ENCODE results near the gene IL3. TPM values are rescaled to one million over a fixed set of nuclear protein-coding genes. Genes with fewer than 3 reads are reported as not detected.
A peak's percentile ranks its signal among the peaks of the same experiment; 100 is the strongest.

Gene IL3
- total RNA-seq, 6 donors from 2014 or later, result not detected

- no peak overlapping the region for H3K4me3 ChIP-seq
- no peaks in the 10 kb centered on the region for H3K36me3 ChIP-seq
- TF ChIP-seq EP300 (IDR thresholded peaks at IDR 0.05) (no peak), POLR2A (IDR thresholded peaks at IDR 0.05) (no peak), POLR2AphosphoS5 (IDR thresholded peaks at IDR 0.05) (no peak), CTCF (IDR thresholded peaks at IDR 0.05) (no peak)
- DNase-seq, result peak in 1 of 2 donors; percentile 46
- H3K27ac ChIP-seq, result no peak overlapping the region
- 61 to 78% methylated on average over 10 of the region's 10 CpGs for WGBS, 2 donors
- peak; percentile 66 to 74 for ATAC-seq (ENCODE audit: low FRiP score in 2 of 2)
- H3K4me1 ChIP-seq, result no peaks in the 10 kb centered on the region
- no peaks in the 10 kb centered on the region for H3K27me3 ChIP-seq
- H3K9me3 ChIP-seq, result no peaks in the 10 kb centered on the region
Observed at GRCh38 chr5:132044207-132044606, 16.2 kb upstream of the IL3 start.

GRCh38 chr5:132046880-132047299 is 13.6 kb upstream of the IL3 start:
- Histone ChIP-seq H3K27ac (no peak overlapping the region), H3K9me3 (no peaks in the 10 kb centered on the region), H3K4me3 (no peak overlapping the region), H3K4me1 (no peaks in the 10 kb centered on the region), H3K36me3 (no peaks in the 10 kb centered on the region), H3K27me3 (no peaks in the 10 kb centered on the region)
- ATAC-seq (ENCODE audit: low FRiP score in 2 of 2) (no peak), DNase-seq (no peak)
- TF ChIP-seq POLR2AphosphoS5 (IDR thresholded peaks at IDR 0.05) (no peak), CTCF (IDR thresholded peaks at IDR 0.05) (no peak), EP300 (IDR thresholded peaks at IDR 0.05) (no peak), POLR2A (IDR thresholded peaks at IDR 0.05) (no peak)
- 73 to 74% methylated on average over 7 of the region's 7 CpGs for WGBS, 2 donors

GRCh38 chr5:132049093-132049492 is 11.4 kb upstream of the IL3 start:
- Histone ChIP-seq H3K4me3 (no peak overlapping the region), H3K36me3 (no peaks in the 10 kb centered on the region), H3K27me3 (no peaks in the 10 kb centered on the region), H3K4me1 (no peaks in the 10 kb centered on the region), H3K9me3 (no peaks in the 10 kb centered on the region), H3K27ac (no peak overlapping the region)
- DNase-seq (no peak), ATAC-seq (ENCODE audit: low FRiP score in 2 of 2) (no peak)
- 62 to 65% methylated on average over 3 to 4 of the region's 4 CpGs for WGBS, 2 donors
- no peak for TF ChIP-seq CTCF (IDR thresholded peaks at IDR 0.05)
- TF ChIP-seq POLR2A (IDR thresholded peaks at IDR 0.05), result no peak
- no peak for TF ChIP-seq POLR2AphosphoS5 (IDR thresholded peaks at IDR 0.05)
- no peak for TF ChIP-seq EP300 (IDR thresholded peaks at IDR 0.05)

GRCh38 chr5:132049559-132049958 is 10.9 kb upstream of the IL3 start:
- WGBS, 2 donors, result 92% methylated on average over 12 of the region's 12 CpGs
- DNase-seq, result no peak
- ATAC-seq (ENCODE audit: low FRiP score in 2 of 2), result no peak
- TF ChIP-seq POLR2A (IDR thresholded peaks at IDR 0.05) (no peak), POLR2AphosphoS5 (IDR thresholded peaks at IDR 0.05) (no peak), EP300 (IDR thresholded peaks at IDR 0.05) (no peak), CTCF (IDR thresholded peaks at IDR 0.05) (no peak)
- Histone ChIP-seq H3K9me3 (no peaks in the 10 kb centered on the region), H3K36me3 (no peaks in the 10 kb centered on the region), H3K27ac (no peak overlapping the region), H3K27me3 (no peaks in the 10 kb centered on the region), H3K4me3 (no peak overlapping the region), H3K4me1 (no peaks in the 10 kb centered on the region)

- Histone ChIP-seq H3K36me3 (no peaks in the 10 kb centered on the region), H3K4me3 (no peak overlapping the region), H3K4me1 (no peaks in the 10 kb centered on the region), H3K9me3 (no peaks in the 10 kb centered on the region), H3K27ac (no peak overlapping the region), H3K27me3 (no peaks in the 10 kb centered on the region)
- TF ChIP-seq POLR2AphosphoS5 (IDR thresholded peaks at IDR 0.05) (no peak), CTCF (IDR thresholded peaks at IDR 0.05) (no peak), EP300 (IDR thresholded peaks at IDR 0.05) (no peak), POLR2A (IDR thresholded peaks at IDR 0.05) (no peak)
- ATAC-seq (ENCODE audit: low FRiP score in 2 of 2) (peak; percentile 24 to 45), DNase-seq (peak in 1 of 2 donors; percentile 57)
- WGBS, 2 donors, result 49 to 54% methylated on average over 5 of the region's 5 CpGs
Observed at GRCh38 chr5:132050136-132050535, 10.3 kb upstream of the IL3 start.
